IMR-90 (cell line): ENCODE results near the gene ANKRD53. TPM values are rescaled to one million over a fixed set of nuclear protein-coding genes. Genes with fewer than 3 reads are reported as not detected.

Experiments used
- ATAC-seq: fragments of 200-7000 bp; cut with Tn5 transposase; 2 replicates; pipeline ENCODE4 v1.9.1; 2020; ENCODE audit warnings: low read depth, mild to moderate bottlenecking, moderate library complexity
- BruUV-seq: library from RNA; stranded (reverse); fragments of 400-500 nt; replicated peaks from 2 replicates; lab custom pipeline; 2021; lab: Mats Ljungman, UMichigan
- CTCF ChIA-PET: fragments of 300-600 bp; formaldehyde crosslinking; extraction: SDS; loops from one replicate; lab custom pipeline; 2021; ENCODE audit warnings: antibody characterized with exemption; lab: Yijun Ruan, JAX
- POLR2A ChIA-PET: fragments of 300-600 bp; sonication (Branson Sonifier 250); formaldehyde crosslinking; loops from one replicate; lab custom pipeline; 2022; ENCODE audit warnings: antibody characterized with exemption; ENCODE audit not compliant: unreplicated experiment; lab: Charles Lee
- DNase-seq: peaks from one replicate; pipeline ENCODE4 v3.0.0; 2013
- H2AFZ ChIP-seq: replicated peaks from 2 replicates; pipeline ENCODE3; 2013; ENCODE audit warnings: low read length, mild to moderate bottlenecking; ENCODE audit not compliant: poor library complexity
- H2AK5ac ChIP-seq: 2 replicates; pipeline ENCODE4 v1.6.1; 2013; ENCODE audit warnings: low read depth, low read length, inconsistent platforms
- H2AK9ac ChIP-seq: replicated peaks from 2 replicates; pipeline ENCODE3; 2013; ENCODE audit warnings: mild to moderate bottlenecking, low read depth, low read length, moderate library complexity; ENCODE audit not compliant: poor library complexity
- H2BK120ac ChIP-seq: 2 replicates; pipeline ENCODE4 v1.6.1; 2013; ENCODE audit warnings: low read depth, low read length, inconsistent platforms
- H2BK15ac ChIP-seq: 3 replicates; pipeline ENCODE4 v1.6.1; 2013; ENCODE audit warnings: low read depth, low read length, inconsistent platforms
- H2BK20ac ChIP-seq: 2 replicates; pipeline ENCODE4 v1.6.1; 2013; ENCODE audit warnings: low read depth, mild to moderate bottlenecking, inconsistent platforms, low read length, moderate library complexity
- H2BK5ac ChIP-seq: 2 replicates; pipeline ENCODE4 v1.6.1; 2013; ENCODE audit warnings: mild to moderate bottlenecking, low read depth, low read length, inconsistent platforms; ENCODE audit not compliant: poor library complexity, severe bottlenecking
- H3K14ac ChIP-seq: replicated peaks from 2 replicates; pipeline ENCODE4 v1.6.1; 2013; ENCODE audit warnings: low read depth, low read length, inconsistent platforms
- H3K18ac ChIP-seq: 2 replicates; pipeline ENCODE4 v1.6.1; 2013; ENCODE audit warnings: low read depth, low read length, control low read depth
- H3K23ac ChIP-seq: 2 replicates; pipeline ENCODE4 v1.6.1; 2013; ENCODE audit warnings: low read depth, low read length, inconsistent platforms
- H3K27ac ChIP-seq: 2 replicates; pipeline ENCODE4 v1.5.1; 2013; ENCODE audit warnings: mild to moderate bottlenecking, control low read depth, low read length; ENCODE audit not compliant: insufficient read depth
- H3K27me3 ChIP-seq: 2 replicates; pipeline ENCODE4 v1.6.1; 2013; ENCODE audit warnings: low read length; ENCODE audit not compliant: control insufficient read depth, insufficient read depth
- H3K36me3 ChIP-seq: 2 replicates; pipeline ENCODE4 v1.6.1; 2013; ENCODE audit warnings: low read length, mixed read lengths; ENCODE audit not compliant: control insufficient read depth, insufficient read depth
- H3K4ac ChIP-seq: 2 replicates; pipeline ENCODE4 v1.6.1; 2013; ENCODE audit warnings: low read depth, low read length, inconsistent platforms
- H3K4me1 ChIP-seq: 2 replicates; pipeline ENCODE4 v1.6.1; 2013; ENCODE audit warnings: low read length, mixed read lengths; ENCODE audit not compliant: control insufficient read depth, insufficient read depth
- H3K4me2 ChIP-seq: 2 replicates; pipeline ENCODE4 v1.6.1; 2013; ENCODE audit warnings: low read depth, mild to moderate bottlenecking, control low read depth, low read length, moderate library complexity
- H3K4me3 ChIP-seq: 2 replicates; pipeline ENCODE4 v1.5.1; 2013; ENCODE audit warnings: low read depth, mild to moderate bottlenecking, control low read depth, low read length, moderate library complexity; ENCODE audit not compliant: insufficient read depth
- H3K56ac ChIP-seq: 2 replicates; pipeline ENCODE4 v1.6.1; 2013; ENCODE audit warnings: low read length, inconsistent platforms; ENCODE audit not compliant: insufficient read depth; ENCODE audit errors: extremely low read depth
- H3K79me1 ChIP-seq, 2 experiments: 2 replicates each; pipeline ENCODE4 v1.6.1; 2013; ENCODE audit warnings: low read length in 2 of 2, inconsistent platforms in 1 of 2, low read depth in 1 of 2
- H3K9ac ChIP-seq: 2 replicates; pipeline ENCODE4 v1.6.1; 2013; ENCODE audit warnings: low read depth, low read length, control low read depth
- H3K9me1 ChIP-seq: 2 replicates; pipeline ENCODE4 v1.6.1; 2013; ENCODE audit warnings: low read length, inconsistent platforms; ENCODE audit not compliant: insufficient read depth
- H3K9me3 ChIP-seq: 2 replicates; pipeline ENCODE4 v1.6.1; 2013; ENCODE audit warnings: low read length; ENCODE audit not compliant: control insufficient read depth, insufficient read depth
- H4K20me1 ChIP-seq: 2 replicates; pipeline ENCODE4 v1.6.1; 2013; ENCODE audit warnings: low read length, inconsistent platforms; ENCODE audit not compliant: insufficient read depth
- H4K5ac ChIP-seq: 2 replicates; pipeline ENCODE4 v1.6.1; 2013; ENCODE audit warnings: mild to moderate bottlenecking, low read depth, low read length, control low read depth
- H4K8ac ChIP-seq, 2 experiments: 2 replicates each; pipeline ENCODE4 v1.6.1; 2013; ENCODE audit warnings: low read depth in 2 of 2, low read length in 2 of 2, control low read depth in 1 of 2, inconsistent platforms in 1 of 2
- H4K91ac ChIP-seq: 2 replicates; pipeline ENCODE4 v1.6.1; 2013; ENCODE audit warnings: low read depth, low read length, inconsistent platforms; ENCODE audit not compliant: insufficient read depth
- CTCF ChIP-seq: conservative IDR thresholded peaks from 2 replicates; pipeline ENCODE4 v1.5.1; 2012; ENCODE audit warnings: mild to moderate bottlenecking, low read depth, low read length, improper control_type of control experiment
- FOS ChIP-seq: fragments of 150-350 bp; IDR thresholded peaks from 2 replicates; pipeline ENCODE4 v1.6.1; 2016; ENCODE audit warnings: low read depth, low read length
- POLR2A ChIP-seq: IDR thresholded peaks from 2 replicates; pipeline ENCODE4 v1.6.1; 2012; ENCODE audit warnings: mild to moderate bottlenecking, low read depth, low read length
- RAD21 ChIP-seq: IDR thresholded peaks from 2 replicates; pipeline ENCODE4 v1.6.1; 2012; ENCODE audit warnings: low read length, improper control_type of control experiment
- SMC3 ChIP-seq: fragments of 150-350 bp; IDR thresholded peaks from 2 replicates; pipeline ENCODE4 v1.6.1; 2016; ENCODE audit warnings: low read depth, mild to moderate bottlenecking, antibody characterized with exemption, low read length, moderate library complexity
- WGBS, 2 experiments: methylation state at CpG; one replicate each; pipeline versions ENCODE4 v1.1.5 to v1.1.7; 2013; ENCODE audit warnings: missing lambda C conversion rate in 2 of 2; ENCODE audit not compliant: insufficient read length in 1 of 2; ENCODE audit errors: extremely low coverage in 2 of 2; 5-methylcytosine and 5-hydroxymethylcytosine counted together
- dilution Hi-C: fragments of 300-500 bp; cut with HindIII; formaldehyde crosslinking; loops from one replicate; pipeline ENCODE4 v1.14.3; 2018; ENCODE audit warnings: low sequenced_read_pairs; ENCODE audit not compliant: unreplicated experiment
- in situ Hi-C: fragments of 300-500 bp; cut with MboI; formaldehyde crosslinking; loops from 3 replicates; pipeline ENCODE4 v1.14.3; 2019; ENCODE audit warnings: low sequenced_read_pairs, inconsistent platforms, mixed read lengths
- intact Hi-C: fragments of 100-400 bp; cut with micrococcal nuclease; formaldehyde crosslinking; loops from 2 replicates; pipeline ENCODE4 v1.10.0; 2022
- polyA plus RNA-seq, 3 experiments: library from polyadenylated mRNA; depleted of rRNA; stranded (reverse); fragments of >200 nt; gene quantifications; 2 replicates each; pipeline ENCODE4 v1.2.3, GENCODE V29; 2012; ENCODE audit warnings: low replicate concordance in 1 of 3
- total RNA-seq: library from RNA; depleted of rRNA; stranded (reverse); fragments of >200 nt; gene quantifications from 2 replicates; pipeline ENCODE4 v1.2.3, GENCODE V29; 2012

ANKRD53 gene
- total and polyA plus RNA-seq, 2 of the 4 experiments (the other 2 are of a cell fraction), result 0.54 to 1.0 TPM

- Histone ChIP-seq H3K4ac (no peak overlapping the region), H3K79me1 (no peaks in the 10 kb centered on the region), H3K4me2 (no peak overlapping the region), H3K14ac (no peak overlapping the region), H3K4me3 (no peak overlapping the region), H2AK5ac (no peak overlapping the region), H3K9me1 (peaks cover 2% of the 10 kb centered on the region; the same call in 1 of the 2 replicates), H3K56ac (no peak overlapping the region), H3K23ac (no peak overlapping the region), H2BK5ac (no peak overlapping the region), H3K18ac (no peak overlapping the region), H2AK9ac (no peak overlapping the region), H3K4me1 (peaks cover 2% of the 10 kb centered on the region; the same call in 1 of the 2 replicates), H2BK120ac (no peak overlapping the region), H4K8ac (no peak overlapping the region), H3K27me3 (no peaks in the 10 kb centered on the region; the same call in 1 of the 2 replicates), H3K36me3 (no peaks in the 10 kb centered on the region), H3K9ac (no peak overlapping the region), H3K27ac (no peak overlapping the region), H4K20me1 (no peaks in the 10 kb centered on the region; the same call in 1 of the 2 replicates), H4K91ac (no peak overlapping the region), H2BK15ac (no peak overlapping the region), H2BK20ac (no peak overlapping the region), H3K9me3 (no peaks in the 10 kb centered on the region), H2AFZ (no peak overlapping the region), H4K5ac (no peak overlapping the region)
- WGBS, 2 experiments, result 71% methylated on average over 2 of the region's 5 CpGs; no CpG with 5 or more reads in 1 of the 2 experiments
- no peak for TF ChIP-seq POLR2A
- TF ChIP-seq RAD21, result no peak
- no peak for TF ChIP-seq CTCF
- TF ChIP-seq SMC3, result no peak
- TF ChIP-seq FOS, result no peak
- ATAC-seq (no peak), DNase-seq (no peak)
- ChIA-PET POLR2A (no interaction called here), CTCF (no interaction called here)
- dilution Hi-C loops, result no loop called here
- no TSS peak for BruUV-seq
- intact Hi-C loops, result no loop called here
- in situ Hi-C loops, result no loop called here
Observed at GRCh38 chr2:70941701-70942100, 36.7 kb upstream of the ANKRD53 start.
